DND-41 (cell line): ENCODE results near the gene TTLL3.

Source experiments
- ATAC-seq: fragments of 200-7000 bp; cut with Tn5 transposase; 3 replicates; pipeline ENCODE4 v1.9.1; 2021; ENCODE audit warnings: low read depth; ENCODE audit not compliant: insufficient read depth
- DNase-seq: peaks from one replicate; pipeline ENCODE4 v3.0.0-alpha.2; 2020
- H2AFZ ChIP-seq: 2 replicates; pipeline ENCODE4 v1.6.0; 2012; ENCODE audit warnings: low read depth, low read length
- H3K27ac ChIP-seq: 2 replicates; pipeline ENCODE4 v1.5.1; 2012; ENCODE audit warnings: low read length, inconsistent platforms
- H3K27me3 ChIP-seq: fragments of 200-600 bp; sonication (generic); 2 replicates; pipeline ENCODE4 v1.6.0; 2012; ENCODE audit warnings: low read length, mild to moderate bottlenecking, inconsistent platforms; ENCODE audit not compliant: insufficient read depth, poor library complexity
- H3K36me3 ChIP-seq: 2 replicates; pipeline ENCODE4 v1.5.1; 2012; ENCODE audit warnings: low read length, inconsistent platforms; ENCODE audit not compliant: insufficient read depth
- H3K4me1 ChIP-seq: 2 replicates; pipeline ENCODE4 v1.5.1; 2012; ENCODE audit warnings: mild to moderate bottlenecking, low read length; ENCODE audit not compliant: insufficient read depth
- H3K4me2 ChIP-seq: 2 replicates; pipeline ENCODE4 v1.6.0; 2012; ENCODE audit warnings: mild to moderate bottlenecking, moderate library complexity, low read length, inconsistent platforms; ENCODE audit not compliant: insufficient read depth
- H3K4me3 ChIP-seq, 2 experiments: fragments of 200-600 bp in 1 of 2; shearing (Covaris generic) in 1 of 2; 2 replicates each; pipeline ENCODE4 v1.5.1; 2012 to 2016; ENCODE audit warnings: inconsistent platforms in 2 of 2, low read length in 2 of 2, mild to moderate bottlenecking in 2 of 2, low read depth in 1 of 2, moderate library complexity in 1 of 2
- H3K79me2 ChIP-seq: 2 replicates; pipeline ENCODE4 v1.6.0; 2012; ENCODE audit warnings: low read length, inconsistent platforms; ENCODE audit not compliant: insufficient read depth
- H3K9ac ChIP-seq: 2 replicates; pipeline ENCODE4 v1.6.0; 2012; ENCODE audit warnings: low read depth, mild to moderate bottlenecking, inconsistent platforms, low read length, moderate library complexity
- H3K9me3 ChIP-seq: 2 replicates; pipeline ENCODE4 v1.5.1; 2012; ENCODE audit warnings: low read length, moderate library complexity, mild to moderate bottlenecking, inconsistent platforms; ENCODE audit not compliant: insufficient read depth, severe bottlenecking
- H4K20me1 ChIP-seq: 2 replicates; pipeline ENCODE4 v1.6.0; 2012; ENCODE audit warnings: low read length; ENCODE audit not compliant: insufficient read depth
- CTCF ChIP-seq: IDR thresholded peaks from 2 replicates; pipeline ENCODE4 v1.5.1; 2012; ENCODE audit warnings: borderline replicate concordance, low read length, moderate library complexity, mild to moderate bottlenecking; ENCODE audit not compliant: poor library complexity, severe bottlenecking; ENCODE audit errors: extremely low read depth
- EZH2 ChIP-seq: IDR thresholded peaks from 3 replicates; pipeline ENCODE4 v1.6.1; 2012; ENCODE audit warnings: borderline replicate concordance, low read depth, mild to moderate bottlenecking, moderate library complexity, low read length, inconsistent platforms; ENCODE audit not compliant: severe bottlenecking

Gene TTLL3

GRCh38 chr3:9791127-9791526 is 18.9 kb upstream of the TTLL3 start:
- peaks cover 38% of the 10 kb centered on the region for H3K4me1 ChIP-seq
- peaks cover 38% of the 10 kb centered on the region for H3K79me2 ChIP-seq
- no peak for ATAC-seq
- peak overlapping the region; percentile 86; the same call in 1 of the 2 replicates for H3K9ac ChIP-seq
- DNase-seq = no peak
- no peak overlapping the region; the same call in 1 of the 2 replicates for H3K27ac ChIP-seq
- peak overlapping the region; percentile 82 for H3K4me2 ChIP-seq
- H3K4me3 ChIP-seq = peak overlapping the region in 1 of 2 experiments; percentile 94; a peak in 1 of 4 replicates
- peaks cover 56% of the 10 kb centered on the region for H3K36me3 ChIP-seq
- no peak for TF ChIP-seq CTCF
- no peak for TF ChIP-seq EZH2
- H2AFZ ChIP-seq = no peak overlapping the region
- no peaks in the 10 kb centered on the region for H3K27me3 ChIP-seq
- H4K20me1 ChIP-seq = peaks cover 21% of the 10 kb centered on the region
- H3K9me3 ChIP-seq = no peaks in the 10 kb centered on the region

DNA sequence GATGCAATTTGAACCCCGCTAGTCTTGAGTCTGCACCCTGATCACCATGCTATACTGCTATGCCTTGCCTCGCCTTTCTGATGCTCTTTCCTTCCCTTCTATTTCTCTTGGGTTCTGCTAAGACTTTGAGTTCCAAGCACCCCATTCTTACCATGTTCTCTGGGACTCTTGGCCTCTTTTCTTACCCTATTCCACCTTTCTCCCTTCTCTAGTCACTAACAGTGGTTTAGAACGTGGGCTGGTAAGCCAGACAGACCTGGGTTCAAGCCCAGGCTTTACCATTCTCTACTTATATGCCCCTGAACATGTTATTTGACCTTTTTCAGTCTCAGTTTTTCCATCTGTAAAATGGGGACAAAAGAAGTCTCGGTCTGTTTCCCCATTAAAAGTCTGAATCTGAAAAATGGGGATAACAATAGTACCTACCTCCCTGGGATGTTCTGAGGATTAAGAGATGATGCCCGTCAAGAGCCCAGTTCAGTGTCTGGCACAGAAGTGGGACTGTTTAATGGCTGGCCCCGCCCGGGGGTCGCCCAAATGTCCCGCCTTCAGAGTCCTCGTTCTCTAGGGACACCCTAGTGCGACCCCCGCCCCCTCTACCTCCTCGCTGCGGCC is 18.2 kb upstream of the TTLL3 start:
- TF ChIP-seq EZH2 (no peak), CTCF (no peak)
- DNase-seq (no peak), ATAC-seq (no peak)
- H3K79me2 ChIP-seq = peaks cover 45% of the 10 kb centered on the region
- peak overlapping the region; percentile 88 for H2AFZ ChIP-seq
- peaks cover 38% of the 10 kb centered on the region for H3K4me1 ChIP-seq
- peak overlapping the region; percentile 82 for H3K4me2 ChIP-seq
- H3K9ac ChIP-seq = peak overlapping the region; percentile 86
- peak overlapping the region; percentile 100 for H3K27ac ChIP-seq
- peak overlapping the region; percentile 74 to 94 for H3K4me3 ChIP-seq
- H3K27me3 ChIP-seq = no peaks in the 10 kb centered on the region
- peaks cover 50% of the 10 kb centered on the region for H3K36me3 ChIP-seq
- H4K20me1 ChIP-seq = peaks cover 24% of the 10 kb centered on the region
- no peaks in the 10 kb centered on the region for H3K9me3 ChIP-seq

DNA sequence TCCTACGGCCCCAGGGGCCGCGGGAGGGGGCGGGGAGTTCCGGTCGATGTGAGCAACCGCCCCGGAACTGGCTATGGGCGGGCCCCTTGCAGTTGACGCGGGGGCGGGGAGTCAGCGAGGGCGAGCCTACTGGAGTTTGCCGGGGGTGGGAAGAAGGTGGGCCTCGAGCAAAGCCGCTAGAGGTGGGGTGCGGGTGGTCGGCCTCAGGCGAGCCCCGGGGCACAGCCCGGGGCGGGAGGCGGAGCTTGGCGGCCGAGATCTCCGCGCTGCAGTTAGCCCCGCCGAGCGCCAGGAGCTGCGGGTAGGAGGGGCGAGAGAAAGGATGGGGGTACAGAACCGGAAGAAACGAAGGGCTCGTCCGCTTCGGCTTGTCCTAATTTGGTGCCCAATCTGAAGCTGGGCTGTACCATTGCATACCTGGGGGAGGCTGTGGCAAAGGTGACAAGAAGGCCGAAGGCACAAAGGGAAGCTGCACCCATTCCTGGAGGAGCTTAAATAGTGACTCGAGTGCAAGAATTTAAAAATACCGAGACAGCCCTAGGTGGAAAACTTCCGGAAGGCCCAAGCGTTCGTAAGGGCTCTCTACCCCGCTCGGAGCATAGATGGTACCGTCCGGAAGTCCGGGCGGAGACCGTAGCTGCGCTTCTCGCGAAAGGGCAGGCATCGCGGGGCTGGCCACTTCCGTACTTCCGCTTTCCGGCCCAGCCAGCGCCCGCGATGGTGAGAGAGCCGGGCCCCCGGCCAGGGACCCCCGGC is 17.5 kb upstream of the TTLL3 start, which contains the start of the genes ARPC4 and TADA3:
TSS of gene ARPC4 (plus strand) at position 678 of the 756 bp plus-strand sequence. CDS start at position 718, 40 bp downstream.
TSS of gene TADA3 (minus strand) at position 69 of the 756 bp plus-strand sequence. CDS start 1,007 bp downstream, outside the sequence.
- ATAC-seq = peak; percentile 87
- Histone ChIP-seq H3K9me3 (no peaks in the 10 kb centered on the region), H2AFZ (peak within 1 kb of the TSS; percentile 88), H3K27ac (peak within 1 kb of the TSS; percentile 100), H3K79me2 (peaks cover 52% of the 10 kb centered on the region), H3K9ac (peak within 1 kb of the TSS; percentile 86), H3K36me3 (peaks cover 51% of the 10 kb centered on the region), H3K4me3 (peak within 1 kb of the TSS; percentile 74 to 94), H3K27me3 (no peaks in the 10 kb centered on the region), H4K20me1 (peaks cover 28% of the 10 kb centered on the region), H3K4me2 (peak within 1 kb of the TSS; percentile 82), H3K4me1 (peaks cover 38% of the 10 kb centered on the region)
- TF ChIP-seq EZH2 (no peak), CTCF (no peak)
- DNase-seq = peak; percentile 96
